ENCODE results near the gene HOXB8. TPM values are rescaled to one million over a fixed set of nuclear protein-coding genes. Genes with fewer than 3 reads are reported as not detected.
A peak's percentile ranks its signal among the peaks of the same experiment; 100 is the strongest.

The HOXB8 gene
- total RNA-seq, 2 donors from 2014 or later: 6.3 TPM

GRCh38 chr17:48591255-48592056, 23.6 kb downstream of the HOXB8 start:
- intact Hi-C loops (cut with DNase I, micrococcal nuclease): no loop called here
- no peak for DNase-seq
- no peak for ATAC-seq

- DNase-seq (no peak), ATAC-seq (peak; percentile 14)
- intact Hi-C loops (cut with DNase I, micrococcal nuclease): no loop called here
Observed at GRCh38 chr17:48590607-48591161, 24.4 kb downstream of the HOXB8 start.

GRCh38 chr17:48589831-48590606, 25.1 kb downstream of the HOXB8 start, which contains the start of gene HOXB3:
HOXB3 (minus strand) TSS chr17:48590241; CDS start chr17:48552474, 37,767 bp downstream.
- DNase-seq: no peak
- peak; percentile 42 for ATAC-seq
- intact Hi-C loops (cut with DNase I, micrococcal nuclease): no loop called here

GRCh38 chr17:48589060-48589830, 25.8 kb downstream of the HOXB8 start:
- intact Hi-C loops (cut with DNase I, micrococcal nuclease): no loop called here
- ATAC-seq (no peak), DNase-seq (no peak)

GRCh38 chr17:48588528-48588927, 26.6 kb downstream of the HOXB8 start:
- no peak for ATAC-seq
- intact Hi-C loops (cut with DNase I, micrococcal nuclease): no loop called here
- DNase-seq: no peak

- intact Hi-C loops (cut with DNase I, micrococcal nuclease): no loop called here
- DNase-seq (no peak), ATAC-seq (no peak)
Observed at GRCh38 chr17:48588074-48588415, 27.0 kb downstream of the HOXB8 start.

- DNase-seq: no peak
- no peak for ATAC-seq
- intact Hi-C loops (cut with DNase I, micrococcal nuclease): no loop called here
Observed at GRCh38 chr17:48587276-48588073, 27.6 kb downstream of the HOXB8 start.

- intact Hi-C loops (cut with DNase I, micrococcal nuclease): no loop called here
- DNase-seq (no peak), ATAC-seq (no peak)
Observed at GRCh38 chr17:48586355-48587258, 28.5 kb downstream of the HOXB8 start.

GRCh38 chr17:48584223-48584741, 30.8 kb downstream of the HOXB8 start:
- intact Hi-C loops (cut with DNase I, micrococcal nuclease): no loop called here
- ATAC-seq (no peak), DNase-seq (no peak)

- DNase-seq (no peak), ATAC-seq (no peak)
- intact Hi-C loops (cut with DNase I, micrococcal nuclease): no loop called here
Observed at GRCh38 chr17:48583708-48584222, 31.3 kb downstream of the HOXB8 start.

GRCh38 chr17:48582750-48583069, 32.4 kb downstream of the HOXB8 start:
- intact Hi-C loops (cut with DNase I, micrococcal nuclease): no loop called here
- no peak for DNase-seq
- ATAC-seq: no peak

GRCh38 chr17:48579760-48580554, 35.1 kb downstream of the HOXB8 start:
- intact Hi-C loops (cut with DNase I, micrococcal nuclease): loop anchor here in 1 of 2 donors (5.0 kb wide), 1 partner anchor 88 kb away; no protein-coding TSS in a partner anchor
- DNase-seq (peak in 1 of 2 donors; percentile 57), ATAC-seq (peak; percentile 37)

- intact Hi-C loops (cut with DNase I, micrococcal nuclease): loop anchor here in 1 of 2 donors (5.0 kb wide), 1 partner anchor 87 kb away; no protein-coding TSS in a partner anchor
- DNase-seq (no peak), ATAC-seq (no peak)
Observed at GRCh38 chr17:48579471-48579759, 35.7 kb downstream of the HOXB8 start.

- ATAC-seq: no peak
- intact Hi-C loops (cut with DNase I, micrococcal nuclease): loop anchor here in 1 of 2 donors (5.0 kb wide), 1 partner anchor 87 kb away; no protein-coding TSS in a partner anchor
- no peak for DNase-seq
Observed at GRCh38 chr17:48578616-48579470, 36.2 kb downstream of the HOXB8 start.

- peak; percentile 76 to 84 for DNase-seq
- no peak for ATAC-seq
- intact Hi-C loops (cut with DNase I, micrococcal nuclease): loop anchor here in 1 of 2 donors (5.0 kb wide), 1 partner anchor 86 kb away; no protein-coding TSS in a partner anchor
Observed at GRCh38 chr17:48577946-48578615, 37.0 kb downstream of the HOXB8 start, which contains the start of gene HOXB4. HOXB4 (minus strand) TSS chr17:48578350; CDS start chr17:48578319, 31 bp downstream.
